Progenitor cell of endocrine pancreas (in vitro differentiated cells): ENCODE results near the gene SUN1. TPM values are rescaled to one million over a fixed set of nuclear protein-coding genes. Genes with fewer than 3 reads are reported as not detected.

Source experiments
- DNase-seq: peaks from one replicate; pipeline ENCODE4 v3.0.0; 2021; ENCODE audit warnings: low spot score; ENCODE audit not compliant: unreplicated experiment
- H3K27ac Mint-ChIP-seq: 2 replicates; pipeline ENCODE4 v1.8.0; 2021; ENCODE audit warnings: mild to moderate bottlenecking, moderate library complexity, mixed read lengths
- H3K27me3 Mint-ChIP-seq: 2 replicates; pipeline ENCODE4 v1.8.0; 2021; ENCODE audit warnings: mixed read lengths
- H3K36me3 Mint-ChIP-seq: 2 replicates; pipeline ENCODE4 v1.8.0; 2022; ENCODE audit warnings: mixed read lengths; ENCODE audit not compliant: insufficient read depth
- H3K4me1 Mint-ChIP-seq: 2 replicates; pipeline ENCODE4 v1.8.0; 2021; ENCODE audit warnings: low read depth, mixed read lengths
- H3K4me3 Mint-ChIP-seq: 2 replicates; pipeline ENCODE4 v1.8.0; 2021; ENCODE audit warnings: low read depth, mild to moderate bottlenecking, moderate library complexity, mixed read lengths
- H3K9me3 Mint-ChIP-seq: 2 replicates; pipeline ENCODE4 v1.8.0; 2021; ENCODE audit warnings: low read depth, mixed read lengths
- CTCF ChIP-seq: fragments of 200-600 bp; sonication (generic); IDR thresholded peaks from one replicate; pipeline ENCODE4 v1.5.0; 2021; ENCODE audit warnings: antibody characterized with exemption, mild to moderate bottlenecking; ENCODE audit not compliant: unreplicated experiment
- total RNA-seq: library from RNA; stranded (reverse); gene quantifications from 2 replicates; pipeline ENCODE4 v1.2.1, GENCODE V29; 2021

Gene SUN1
- total RNA-seq, 1 donor from 2014 or later: 152 TPM

GRCh38 chr7:855686-856369 lies 23.6 kb downstream of the SUN1 start:
- DNase-seq: no peak
- no peaks in the 10 kb centered on the region for H3K27me3 Mint-ChIP-seq
- TF ChIP-seq CTCF: no peak
- no peaks in the 10 kb centered on the region for H3K9me3 Mint-ChIP-seq
- peaks cover 37% of the 10 kb centered on the region for H3K36me3 Mint-ChIP-seq
- H3K27ac Mint-ChIP-seq: no peak overlapping the region
- no peak overlapping the region for H3K4me3 Mint-ChIP-seq
- no peaks in the 10 kb centered on the region for H3K4me1 Mint-ChIP-seq

GRCh38 chr7:856444-857095 lies 24.3 kb downstream of the SUN1 start:
- H3K4me1 Mint-ChIP-seq: peaks cover 4% of the 10 kb centered on the region

GRCh38 chr7:857661-858060 lies 25.4 kb downstream of the SUN1 start:
- H3K4me3 Mint-ChIP-seq: no peak overlapping the region
- H3K27ac Mint-ChIP-seq: no peak overlapping the region
- no peaks in the 10 kb centered on the region for H3K27me3 Mint-ChIP-seq
- no peak for DNase-seq
- H3K4me1 Mint-ChIP-seq: peaks cover 5% of the 10 kb centered on the region
- H3K9me3 Mint-ChIP-seq: peaks cover 3% of the 10 kb centered on the region
- peaks cover 49% of the 10 kb centered on the region for H3K36me3 Mint-ChIP-seq
- no peak for TF ChIP-seq CTCF

More at GRCh38 chr7:856444-857095, 24.3 kb downstream of the SUN1 start:
- Mint-ChIP-seq H3K27ac (no peak overlapping the region), H3K36me3 (peaks cover 45% of the 10 kb centered on the region), H3K9me3 (peaks cover 3% of the 10 kb centered on the region), H3K4me3 (no peak overlapping the region), H3K27me3 (no peaks in the 10 kb centered on the region)
- TF ChIP-seq CTCF: no peak
- no peak for DNase-seq

GRCh38 chr7:859359-860030 lies 27.2 kb downstream of the SUN1 start:
- Mint-ChIP-seq H3K9me3 (peaks cover 3% of the 10 kb centered on the region), H3K4me3 (no peak overlapping the region), H3K27me3 (no peaks in the 10 kb centered on the region), H3K36me3 (peaks cover 49% of the 10 kb centered on the region), H3K27ac (no peak overlapping the region), H3K4me1 (peaks cover 5% of the 10 kb centered on the region)
- DNase-seq: no peak
- no peak for TF ChIP-seq CTCF

- H3K27me3 Mint-ChIP-seq: no peaks in the 10 kb centered on the region
- peaks cover 5% of the 10 kb centered on the region for H3K4me1 Mint-ChIP-seq
- peaks cover 3% of the 10 kb centered on the region for H3K9me3 Mint-ChIP-seq
- no peak overlapping the region for H3K27ac Mint-ChIP-seq
- no peak for DNase-seq
- TF ChIP-seq CTCF: no peak
- no peak overlapping the region for H3K4me3 Mint-ChIP-seq
- H3K36me3 Mint-ChIP-seq: peaks cover 52% of the 10 kb centered on the region
Observed at GRCh38 chr7:860149-860548, 27.9 kb downstream of the SUN1 start.
